ENCODE data around the gene LRRC23.
"Not testable (repeated sequence)": the region's sequence is repeated elsewhere in the genome, so short reads cannot be mapped to it uniquely, and the experiment has no call there.

Gene LRRC23

DNA sequence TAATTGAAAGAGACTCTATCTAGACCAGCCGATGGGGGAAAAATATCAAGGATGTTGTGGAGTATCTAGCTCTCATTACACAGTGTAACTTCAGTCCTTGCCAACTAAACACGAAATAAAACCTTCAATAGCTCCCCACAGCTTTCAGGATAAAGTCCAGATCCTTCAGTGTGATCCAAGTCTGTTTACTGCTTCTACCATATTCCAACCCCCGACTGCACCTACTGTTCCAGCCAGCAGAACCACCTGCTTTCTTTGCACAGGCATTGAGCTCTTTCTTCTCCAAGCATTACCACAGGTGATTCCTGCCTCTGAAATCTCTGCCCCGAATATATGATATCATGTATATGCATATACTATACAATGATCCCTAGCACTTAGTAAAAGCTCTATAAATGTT is 2.2 kb upstream of the LRRC23 start:
- no peak overlapping the region for H3K4me3 ChIP-seq (replicated peaks; ENCODE audit: insufficient read depth, low read length)
- no peak for TF ChIP-seq SPI1 (IDR thresholded peaks at IDR 0.05; ENCODE audit: borderline replicate concordance, low read depth)
- TF ChIP-seq POLR2AphosphoS5 (IDR thresholded peaks at IDR 0.05; ENCODE audit: low read depth) = no peak
- TF ChIP-seq, protein P1, sequence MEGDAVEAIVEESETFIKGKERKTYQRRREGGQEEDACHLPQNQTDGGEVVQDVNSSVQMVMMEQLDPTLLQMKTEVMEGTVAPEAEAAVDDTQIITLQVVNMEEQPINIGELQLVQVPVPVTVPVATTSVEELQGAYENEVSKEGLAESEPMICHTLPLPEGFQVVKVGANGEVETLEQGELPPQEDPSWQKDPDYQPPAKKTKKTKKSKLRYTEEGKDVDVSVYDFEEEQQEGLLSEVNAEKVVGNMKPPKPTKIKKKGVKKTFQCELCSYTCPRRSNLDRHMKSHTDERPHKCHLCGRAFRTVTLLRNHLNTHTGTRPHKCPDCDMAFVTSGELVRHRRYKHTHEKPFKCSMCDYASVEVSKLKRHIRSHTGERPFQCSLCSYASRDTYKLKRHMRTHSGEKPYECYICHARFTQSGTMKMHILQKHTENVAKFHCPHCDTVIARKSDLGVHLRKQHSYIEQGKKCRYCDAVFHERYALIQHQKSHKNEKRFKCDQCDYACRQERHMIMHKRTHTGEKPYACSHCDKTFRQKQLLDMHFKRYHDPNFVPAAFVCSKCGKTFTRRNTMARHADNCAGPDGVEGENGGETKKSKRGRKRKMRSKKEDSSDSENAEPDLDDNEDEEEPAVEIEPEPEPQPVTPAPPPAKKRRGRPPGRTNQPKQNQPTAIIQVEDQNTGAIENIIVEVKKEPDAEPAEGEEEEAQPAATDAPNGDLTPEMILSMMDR (IDR thresholded peaks at IDR 0.05; ENCODE audit: insufficient read depth, low read length) = no peak
- TF ChIP-seq GABPA (IDR thresholded peaks at IDR 0.05; ENCODE audit: low read depth) = no peak
- TF ChIP-seq REST (IDR thresholded peaks at IDR 0.05; ENCODE audit: insufficient replicate concordance, low read depth) = no peak
- DNase-seq (ENCODE audit: low read depth in 1 of 2, low spot score in 1 of 2) = no peak
- no peak overlapping the region for H3K27ac ChIP-seq (replicated peaks)
- no peaks in the 10 kb centered on the region for H3K27me3 ChIP-seq (ENCODE audit: insufficient read depth, poor library complexity, severe bottlenecking)

- Histone ChIP-seq H3K27me3 (ENCODE audit: insufficient read depth, poor library complexity, severe bottlenecking) (no peaks in the 10 kb centered on the region), H3K27ac (replicated peaks) (no peak overlapping the region; the same call in 1 of the 2 replicates), H3K4me3 (replicated peaks; ENCODE audit: insufficient read depth, low read length) (no peak overlapping the region)
- TF ChIP-seq POLR2AphosphoS5 (IDR thresholded peaks at IDR 0.05; ENCODE audit: low read depth) = no peak
- TF ChIP-seq, protein P1 (IDR thresholded peaks at IDR 0.05; ENCODE audit: insufficient read depth, low read length) = no peak
- TF ChIP-seq REST (IDR thresholded peaks at IDR 0.05; ENCODE audit: insufficient replicate concordance, low read depth) = no peak
- TF ChIP-seq SPI1 (IDR thresholded peaks at IDR 0.05; ENCODE audit: borderline replicate concordance, low read depth) = no peak
- no peak for TF ChIP-seq GABPA (IDR thresholded peaks at IDR 0.05; ENCODE audit: low read depth)
- no peak for DNase-seq (ENCODE audit: low read depth in 1 of 2, low spot score in 1 of 2)
These were observed 900 bp upstream of the LRRC23 start for GRCh38 chr12:6903722-6904121.

DNA sequence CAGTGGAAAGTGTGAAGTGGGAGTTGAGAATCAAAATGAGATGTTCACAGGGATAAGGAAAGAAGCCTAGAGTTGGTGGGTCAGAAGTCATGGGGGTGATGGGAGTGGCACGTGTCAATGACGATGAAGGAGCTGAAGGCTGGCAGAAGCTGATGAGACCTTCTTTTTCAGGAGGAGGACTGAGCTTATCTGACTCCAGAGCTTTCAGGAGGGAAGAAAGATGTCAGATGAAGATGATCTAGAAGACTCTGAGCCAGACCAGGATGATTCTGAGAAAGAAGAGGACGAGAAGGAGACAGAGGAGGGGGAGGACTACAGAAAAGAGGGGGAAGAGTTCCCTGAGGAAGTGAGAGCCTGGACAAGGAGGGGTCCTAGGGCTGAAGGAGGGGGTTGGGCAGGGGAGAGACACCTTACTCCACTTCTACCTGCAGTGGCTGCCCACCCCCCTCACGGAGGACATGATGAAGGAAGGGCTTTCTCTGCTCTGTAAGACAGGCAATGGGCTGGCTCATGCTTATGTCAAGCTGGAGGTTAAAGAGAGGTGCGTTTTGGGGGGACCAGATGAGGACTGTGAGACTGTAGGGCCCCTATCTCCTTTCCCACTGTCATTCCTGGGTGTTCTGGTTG is 905 bp downstream of the LRRC23 start:
- TF ChIP-seq GABPA (IDR thresholded peaks at IDR 0.05; ENCODE audit: low read depth) = no peak
- no peak for TF ChIP-seq POLR2AphosphoS5 (IDR thresholded peaks at IDR 0.05; ENCODE audit: low read depth)
- TF ChIP-seq, protein P1 (IDR thresholded peaks at IDR 0.05; ENCODE audit: insufficient read depth, low read length) = no peak
- no peak for TF ChIP-seq REST (IDR thresholded peaks at IDR 0.05; ENCODE audit: insufficient replicate concordance, low read depth)
- no peak for TF ChIP-seq SPI1 (IDR thresholded peaks at IDR 0.05; ENCODE audit: borderline replicate concordance, low read depth)
- Histone ChIP-seq H3K27ac (replicated peaks) (no peak overlapping the region; the same call in 1 of the 2 replicates), H3K27me3 (ENCODE audit: insufficient read depth, poor library complexity, severe bottlenecking) (no peaks in the 10 kb centered on the region), H3K4me3 (replicated peaks; ENCODE audit: insufficient read depth, low read length) (no peak overlapping the region; the same call in 1 of the 2 replicates)
- DNase-seq (ENCODE audit: low read depth in 1 of 2, low spot score in 1 of 2) = no peak

GRCh38 chr12:6908141-6908540 is 3.5 kb downstream of the LRRC23 start:
- DNase-seq (ENCODE audit: low read depth in 1 of 2, low spot score in 1 of 2); H3K27me3 ChIP-seq (ENCODE audit: insufficient read depth, poor library complexity, severe bottlenecking); H3K27ac ChIP-seq (replicated peaks); H3K4me3 ChIP-seq (replicated peaks; ENCODE audit: insufficient read depth, low read length): not testable (repeated sequence)
